ENCODE results near the gene CYP4F12. TPM values are rescaled to one million over a fixed set of nuclear protein-coding genes. Genes with fewer than 3 reads are reported as not detected.

The CYP4F12 gene
- total RNA-seq, 1 experiment from 2014 or later, result 3.8 TPM

GRCh38 chr19:15666883-15667282 is 6.0 kb upstream of the CYP4F12 start:
- Mint-ChIP-seq H3K27ac (ENCODE audit: unreplicated experiment) (no peak overlapping the region), H3K36me3 (ENCODE audit: insufficient read depth, unreplicated experiment) (no peaks in the 10 kb centered on the region), H3K9me3 (ENCODE audit: low read depth, unreplicated experiment) (no peaks in the 10 kb centered on the region), H3K4me3 (ENCODE audit: low read depth, unreplicated experiment) (no peak overlapping the region), H3K4me1 (ENCODE audit: low read depth, unreplicated experiment) (no peaks in the 10 kb centered on the region), H3K27me3 (ENCODE audit: unreplicated experiment) (no peaks in the 10 kb centered on the region)
- DNase-seq, result no peak
- no peak for TF ChIP-seq CTCF (IDR thresholded peaks at IDR 0.05; ENCODE audit: unreplicated experiment)
- CTCF ChIA-PET, result interaction anchor here (1.5 kb wide), 1 partner anchor 8 kb away, joined by 3 read pairs; no protein-coding TSS in a partner anchor
- intact Hi-C loops (cut with micrococcal nuclease; ENCODE audit: unreplicated experiment), result no loop called here
- BruUV-seq (replicated peaks), result no TSS peak

GRCh38 chr19:15669440-15669839 is 3.4 kb upstream of the CYP4F12 start:
- DNase-seq, result no peak
- Mint-ChIP-seq H3K4me3 (ENCODE audit: low read depth, unreplicated experiment) (no peak overlapping the region), H3K27ac (ENCODE audit: unreplicated experiment) (no peak overlapping the region), H3K9me3 (ENCODE audit: low read depth, unreplicated experiment) (peaks cover 2% of the 10 kb centered on the region), H3K27me3 (ENCODE audit: unreplicated experiment) (no peaks in the 10 kb centered on the region), H3K36me3 (ENCODE audit: insufficient read depth, unreplicated experiment) (no peaks in the 10 kb centered on the region), H3K4me1 (ENCODE audit: low read depth, unreplicated experiment) (peaks cover 18% of the 10 kb centered on the region)
- no peak for TF ChIP-seq CTCF (IDR thresholded peaks at IDR 0.05; ENCODE audit: unreplicated experiment)
- CTCF ChIA-PET, result no interaction called here
- no TSS peak for BruUV-seq (replicated peaks)
- intact Hi-C loops (cut with micrococcal nuclease; ENCODE audit: unreplicated experiment), result no loop called here

- no peak overlapping the region for H3K27ac Mint-ChIP-seq (ENCODE audit: unreplicated experiment)
- peaks cover 4% of the 10 kb centered on the region for H3K9me3 Mint-ChIP-seq (ENCODE audit: low read depth, unreplicated experiment)
- no peak overlapping the region for H3K4me3 Mint-ChIP-seq (ENCODE audit: low read depth, unreplicated experiment)
- H3K36me3 Mint-ChIP-seq (ENCODE audit: insufficient read depth, unreplicated experiment), result no peaks in the 10 kb centered on the region
- intact Hi-C loops (cut with micrococcal nuclease; ENCODE audit: unreplicated experiment), result no loop called here
- CTCF ChIA-PET, result no interaction called here
- no peak for TF ChIP-seq CTCF (IDR thresholded peaks at IDR 0.05; ENCODE audit: unreplicated experiment)
- no peaks in the 10 kb centered on the region for H3K27me3 Mint-ChIP-seq (ENCODE audit: unreplicated experiment)
- BruUV-seq (replicated peaks), result no TSS peak
- peaks cover 23% of the 10 kb centered on the region for H3K4me1 Mint-ChIP-seq (ENCODE audit: low read depth, unreplicated experiment)
- DNase-seq, result no peak
These were observed 3.0 kb upstream of the CYP4F12 start for GRCh38 chr19:15669891-15670290.

- Mint-ChIP-seq H3K4me3 (ENCODE audit: low read depth, unreplicated experiment) (no peak overlapping the region), H3K36me3 (ENCODE audit: insufficient read depth, unreplicated experiment) (no peaks in the 10 kb centered on the region), H3K4me1 (ENCODE audit: low read depth, unreplicated experiment) (peaks cover 23% of the 10 kb centered on the region), H3K27ac (ENCODE audit: unreplicated experiment) (no peak overlapping the region), H3K27me3 (ENCODE audit: unreplicated experiment) (no peaks in the 10 kb centered on the region), H3K9me3 (ENCODE audit: low read depth, unreplicated experiment) (peaks cover 4% of the 10 kb centered on the region)
- TF ChIP-seq CTCF (IDR thresholded peaks at IDR 0.05; ENCODE audit: unreplicated experiment), result no peak
- BruUV-seq (replicated peaks), result no TSS peak
- CTCF ChIA-PET, result no interaction called here
- no peak for DNase-seq
- intact Hi-C loops (cut with micrococcal nuclease; ENCODE audit: unreplicated experiment), result no loop called here
These were observed 1.6 kb upstream of the CYP4F12 start for GRCh38 chr19:15671237-15671821.

All from Calu3 (cell line).